HepG2 (cell line): Measurements from ENCODE around the gene ZNF117. TPM values are rescaled to one million over a fixed set of nuclear protein-coding genes. Genes with fewer than 3 reads are reported as not detected.

ENCODE experiments used
- ATAC-seq: fragments of 200-7000 bp; cut with Tn5 transposase; 3 replicates; pipeline ENCODE4 v1.9.1; 2020; ENCODE audit warnings: mild to moderate bottlenecking, moderate library complexity
- BruUV-seq: library from RNA; stranded (reverse); fragments of 400-500 nt; replicated peaks from 2 replicates; lab custom pipeline; 2021; lab: Mats Ljungman, UMichigan
- CTCF ChIA-PET: fragments of 300-600 bp; formaldehyde crosslinking; extraction: SDS; loops from one replicate; lab custom pipeline; 2021; ENCODE audit warnings: low total read pairs, inconsistent platforms, low intra/inter-chr PET ratio; lab: Yijun Ruan, JAX
- POLR2A ChIA-PET: fragments of 350-600 bp; sonication (Branson Sonifier 250); formaldehyde crosslinking; loops from one replicate; lab custom pipeline; 2020; ENCODE audit warnings: antibody characterized with exemption, inconsistent platforms; lab: Yijun Ruan, JAX
- DNase-seq: peaks from one replicate; pipeline ENCODE4 v3.0.0-alpha.2; 2015; ENCODE audit warnings: low spot score
- FAIRE-seq: peaks from 3 replicates; lab custom pipeline; 2011; peaks lifted over from hg19 to GRCh38; lab: Jason Lieb, UNC
- H2AFZ ChIP-seq: one replicate; pipeline ENCODE4 v1.6.1; 2011; ENCODE audit warnings: low read length, inconsistent platforms
- H3K27ac ChIP-seq: fragments of 300-600 bp; 3 replicates; pipeline ENCODE4 v1.8.0; 2011; ENCODE audit warnings: mixed run types, mild to moderate bottlenecking, mixed read lengths, low read length, inconsistent platforms; ENCODE audit not compliant: insufficient read depth; ENCODE audit errors: extremely low read length
- H3K27me3 ChIP-seq, 2 experiments: fragments of 200-600 bp in 1 of 2; 2 replicates in 1 of 2; 3 replicates in 1 of 2; pipeline versions ENCODE4 v1.6.0 to v1.8.0; 2011; ENCODE audit warnings: low read length in 2 of 2, mild to moderate bottlenecking in 2 of 2, moderate library complexity in 2 of 2, inconsistent platforms in 1 of 2; ENCODE audit not compliant: insufficient read depth in 2 of 2, control insufficient read depth in 1 of 2
- H3K36me3 ChIP-seq, 2 experiments: fragments of 200-600 bp in 1 of 2; replicated peaks in 1 of 2; 2 replicates in 1 of 2; 3 replicates in 1 of 2; pipeline versions ENCODE4 v1.5.1 to v1.8.0; 2011; ENCODE audit warnings: low read length in 2 of 2, inconsistent platforms in 1 of 2; ENCODE audit not compliant: insufficient read depth in 2 of 2, control insufficient read depth in 1 of 2
- H3K4me1 ChIP-seq: 2 replicates; pipeline ENCODE4 v1.5.1; 2012; ENCODE audit warnings: low read length, inconsistent platforms; ENCODE audit not compliant: insufficient read depth
- H3K4me2 ChIP-seq: 2 replicates; pipeline ENCODE4 v1.6.0; 2011; ENCODE audit warnings: low read depth, low read length, inconsistent platforms
- H3K4me3 ChIP-seq, 3 experiments: fragments of 200-600 bp in 1 of 3; sonication (generic), shearing (Covaris generic) in 1 of 3; replicated peaks in 1 of 3; 2 replicates each; pipeline ENCODE4 v1.5.1; 2011 to 2016; ENCODE audit warnings: low read length in 3 of 3, inconsistent platforms in 2 of 3, low read depth in 2 of 3, mild to moderate bottlenecking in 2 of 3, control low read depth in 1 of 3, mixed read lengths in 1 of 3; ENCODE audit not compliant: insufficient read depth in 1 of 3
- H3K79me2 ChIP-seq: one replicate; pipeline ENCODE4 v1.6.1; 2011; ENCODE audit warnings: low read length, inconsistent platforms; ENCODE audit not compliant: insufficient read depth
- H3K9ac ChIP-seq: 2 replicates; pipeline ENCODE4 v1.6.0; 2011; ENCODE audit warnings: mild to moderate bottlenecking, low read depth, low read length, inconsistent platforms; ENCODE audit not compliant: insufficient read depth
- H3K9me3 ChIP-seq: 2 replicates; pipeline ENCODE4 v1.5.1; 2012; ENCODE audit warnings: mild to moderate bottlenecking, low read length
- H4K20me1 ChIP-seq: 2 replicates; pipeline ENCODE4 v1.6.0; 2011; ENCODE audit warnings: inconsistent platforms, mild to moderate bottlenecking, low read length, moderate library complexity; ENCODE audit not compliant: insufficient read depth
- ATF1 ChIP-seq: IDR thresholded peaks from 2 replicates; pipeline ENCODE4 v1.6.1; 2016; ENCODE audit warnings: mild to moderate bottlenecking, control low read depth
- ELK4 ChIP-seq: sonication (generic); formaldehyde crosslinking; IDR thresholded peaks from 2 replicates; pipeline ENCODE4 v1.9.0; 2021; ENCODE audit warnings: missing genetic modification reagents, borderline replicate concordance
- JARID2 ChIP-seq: sonication (generic); formaldehyde crosslinking; IDR thresholded peaks from 2 replicates; pipeline ENCODE4 v1.8.1; 2023; ENCODE audit warnings: missing genetic modification reagents, inconsistent platforms; ENCODE audit not compliant: insufficient replicate concordance
- MXI1 ChIP-seq: IDR thresholded peaks from 3 replicates; pipeline ENCODE4 v1.6.1; 2012; ENCODE audit warnings: low read depth, low read length, inconsistent platforms, borderline replicate concordance
- ONECUT2 ChIP-seq: sonication (generic); formaldehyde crosslinking; IDR thresholded peaks from 2 replicates; pipeline ENCODE4 v1.4.0; 2020; ENCODE audit warnings: missing genetic modification reagents
- SMAD9 ChIP-seq: sonication (generic); formaldehyde crosslinking; IDR thresholded peaks from 2 replicates; pipeline ENCODE4 v1.5.1; 2020; ENCODE audit warnings: mild to moderate bottlenecking, missing genetic modification reagents
- SNRNP70 ChIP-seq: fragments of 200-400 bp; formaldehyde crosslinking; IDR thresholded peaks from 2 replicates; pipeline ENCODE4 v1.6.1; 2017; ENCODE audit warnings: mild to moderate bottlenecking, low read depth, low read length, moderate library complexity
- TRIM22 ChIP-seq: fragments of 450-650 bp; IDR thresholded peaks from 2 replicates; pipeline ENCODE4 v1.6.1; 2017
- UBTF ChIP-seq: sonication (generic); formaldehyde crosslinking; IDR thresholded peaks from 2 replicates; pipeline ENCODE4 v1.4.0; 2020; ENCODE audit warnings: mild to moderate bottlenecking, missing genetic modification reagents
- ZNF335 ChIP-seq: sonication (generic); formaldehyde crosslinking; IDR thresholded peaks from 2 replicates; pipeline ENCODE4 v1.4.0; 2020; ENCODE audit warnings: missing genetic modification reagents
- ZNF790 ChIP-seq: sonication (generic); formaldehyde crosslinking; IDR thresholded peaks from 2 replicates; pipeline ENCODE4 v1.8.0; 2022; ENCODE audit warnings: missing genetic modification reagents, mild to moderate bottlenecking, borderline replicate concordance
- ZSCAN21 ChIP-seq: sonication (generic); formaldehyde crosslinking; IDR thresholded peaks from 2 replicates; pipeline ENCODE4 v1.8.0; 2022; ENCODE audit warnings: mild to moderate bottlenecking, missing genetic modification reagents, moderate library complexity, borderline replicate concordance
- WGBS: methylation state at CpG from one replicate; pipeline ENCODE4 v1.1.6; 2017; ENCODE audit warnings: low lambda C conversion rate; 5-methylcytosine and 5-hydroxymethylcytosine counted together
- in situ Hi-C: cut with HindIII; loops from 2 replicates; pipeline ENCODE4 v1.10.0; 2017; ENCODE audit warnings: low pct_unique_long_range_greater_than_20kb; ENCODE audit not compliant: extremely low pct_ligation_motif_present
- intact Hi-C: fragments of 100-400 bp; cut with micrococcal nuclease; formaldehyde crosslinking; loops from one replicate; pipeline ENCODE4 v1.10.0; 2022; ENCODE audit not compliant: unreplicated experiment
- polyA plus RNA-seq, 8 experiments: library from polyadenylated mRNA; depleted of rRNA in 3 of 8; stranded (reverse) in 7 of 8; unstranded in 1 of 8; fragments of >200 nt; fragmentation: Illumina TruSeq in 4 of 8; extraction: Trizol in 4 of 8; gene quantifications; 2 replicates each; pipeline versions ENCODE4 v1.2.1 to v1.2.3, GENCODE V29; 2011 to 2016; ENCODE audit warnings: low read depth in 4 of 8, missing spikeins in 1 of 8, mixed read lengths in 1 of 8; ENCODE audit not compliant: insufficient read depth in 1 of 8
- total RNA-seq, 5 experiments: library from RNA; depleted of rRNA; stranded (reverse); fragments of >200 nt; fragmentation: Illumina TruSeq; extraction: Trizol; gene quantifications; 2 replicates each; pipeline ENCODE4 v1.2.3, GENCODE V29; 2016; ENCODE audit warnings: low read depth in 1 of 5
- TF ChIP-seq, protein P1 (sequence below): sonication (generic); formaldehyde crosslinking; IDR thresholded peaks from 2 replicates; pipeline ENCODE4 v1.8.1; 2023; ENCODE audit warnings: missing genetic modification reagents, mild to moderate bottlenecking, borderline replicate concordance

ZNF117 gene
- total and polyA plus RNA-seq, 2 of the 13 experiments (the other 11 are each of a cell fraction or from before 2014, with no cell fraction given): 6.6 to 20.0 TPM

DNA sequence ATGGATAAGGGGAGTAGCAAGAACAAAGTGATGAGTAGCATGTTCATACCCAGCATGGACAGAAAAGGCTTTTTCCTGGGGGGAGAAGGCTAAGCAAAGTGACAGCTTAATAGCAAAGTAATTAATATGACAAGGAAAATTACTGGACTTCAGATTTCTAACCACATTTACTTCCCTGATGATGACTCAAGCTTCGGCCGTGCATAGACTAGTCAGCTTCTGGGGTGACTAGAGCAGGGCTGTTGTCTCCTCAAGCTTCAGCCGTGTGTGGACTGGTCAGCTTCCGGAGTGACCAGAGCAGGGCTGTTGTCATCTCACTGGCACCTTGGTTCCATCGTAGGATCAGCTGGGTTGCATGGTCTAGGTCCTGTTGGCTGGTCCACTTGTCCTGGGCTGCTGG lies 2.1 kb upstream of the ZNF117 start:
- Histone ChIP-seq H3K36me3 (peaks cover 0 to 8% of the 10 kb centered on the region in 2 experiments; a peak in 2 of 5 replicates), H2AFZ (no peak overlapping the region), H3K4me1 (peaks cover 17% of the 10 kb centered on the region), H3K27me3 (no peaks in the 10 kb centered on the region), H3K9me3 (peaks cover 57% of the 10 kb centered on the region), H3K4me3 (no peak overlapping the region), H3K27ac (no peak overlapping the region), H3K9ac (no peak overlapping the region), H4K20me1 (no peaks in the 10 kb centered on the region), H3K79me2 (no peaks in the 10 kb centered on the region), H3K4me2 (no peak overlapping the region)
- FAIRE-seq (no peak), ATAC-seq (no peak), DNase-seq (no peak)
- TF ChIP-seq, protein P1, sequence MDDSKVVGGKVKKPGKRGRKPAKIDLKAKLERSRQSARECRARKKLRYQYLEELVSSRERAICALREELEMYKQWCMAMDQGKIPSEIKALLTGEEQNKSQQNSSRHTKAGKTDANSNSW (CRISPR knock-in tag): no peak
- no peak for TF ChIP-seq ONECUT2
- no peak for TF ChIP-seq MXI1
- TF ChIP-seq ELK4 (CRISPR knock-in tag): no peak
- TF ChIP-seq ZNF790: no peak
- TF ChIP-seq JARID2 (CRISPR knock-in tag): no peak
- TF ChIP-seq ZNF335 (CRISPR knock-in tag): no peak
- no peak for TF ChIP-seq TRIM22
- no peak for TF ChIP-seq SMAD9 (CRISPR knock-in tag)
- TF ChIP-seq ZSCAN21 (CRISPR knock-in tag): no peak
- no peak for TF ChIP-seq SNRNP70
- TF ChIP-seq UBTF (CRISPR knock-in tag): no peak
- TF ChIP-seq ATF1: no peak
- ChIA-PET POLR2A (no interaction called here), CTCF (no interaction called here)
- 98% methylated on average over 5 of the region's 5 CpGs for WGBS
- in situ Hi-C loops (no loop called here), intact Hi-C loops (no loop called here)
- no TSS peak for BruUV-seq
